Measurements from ENCODE around the gene VAV2.

The VAV2 gene, protein sequence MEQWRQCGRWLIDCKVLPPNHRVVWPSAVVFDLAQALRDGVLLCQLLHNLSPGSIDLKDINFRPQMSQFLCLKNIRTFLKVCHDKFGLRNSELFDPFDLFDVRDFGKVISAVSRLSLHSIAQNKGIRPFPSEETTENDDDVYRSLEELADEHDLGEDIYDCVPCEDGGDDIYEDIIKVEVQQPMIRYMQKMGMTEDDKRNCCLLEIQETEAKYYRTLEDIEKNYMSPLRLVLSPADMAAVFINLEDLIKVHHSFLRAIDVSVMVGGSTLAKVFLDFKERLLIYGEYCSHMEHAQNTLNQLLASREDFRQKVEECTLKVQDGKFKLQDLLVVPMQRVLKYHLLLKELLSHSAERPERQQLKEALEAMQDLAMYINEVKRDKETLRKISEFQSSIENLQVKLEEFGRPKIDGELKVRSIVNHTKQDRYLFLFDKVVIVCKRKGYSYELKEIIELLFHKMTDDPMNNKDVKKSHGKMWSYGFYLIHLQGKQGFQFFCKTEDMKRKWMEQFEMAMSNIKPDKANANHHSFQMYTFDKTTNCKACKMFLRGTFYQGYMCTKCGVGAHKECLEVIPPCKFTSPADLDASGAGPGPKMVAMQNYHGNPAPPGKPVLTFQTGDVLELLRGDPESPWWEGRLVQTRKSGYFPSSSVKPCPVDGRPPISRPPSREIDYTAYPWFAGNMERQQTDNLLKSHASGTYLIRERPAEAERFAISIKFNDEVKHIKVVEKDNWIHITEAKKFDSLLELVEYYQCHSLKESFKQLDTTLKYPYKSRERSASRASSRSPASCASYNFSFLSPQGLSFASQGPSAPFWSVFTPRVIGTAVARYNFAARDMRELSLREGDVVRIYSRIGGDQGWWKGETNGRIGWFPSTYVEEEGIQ

GRCh38 chr9:133991964-133992779, at the start of gene VAV2:
Gene VAV2 (minus strand): TSS chr9:133992324. CDS start chr9:133992278, 46 bp downstream.
- DNase-seq (ENCODE audit: low read depth), result no peak

- no peak for DNase-seq (ENCODE audit: low read depth)
Observed at GRCh38 chr9:134041649-134041962, 49.5 kb upstream of the VAV2 start.

DNA sequence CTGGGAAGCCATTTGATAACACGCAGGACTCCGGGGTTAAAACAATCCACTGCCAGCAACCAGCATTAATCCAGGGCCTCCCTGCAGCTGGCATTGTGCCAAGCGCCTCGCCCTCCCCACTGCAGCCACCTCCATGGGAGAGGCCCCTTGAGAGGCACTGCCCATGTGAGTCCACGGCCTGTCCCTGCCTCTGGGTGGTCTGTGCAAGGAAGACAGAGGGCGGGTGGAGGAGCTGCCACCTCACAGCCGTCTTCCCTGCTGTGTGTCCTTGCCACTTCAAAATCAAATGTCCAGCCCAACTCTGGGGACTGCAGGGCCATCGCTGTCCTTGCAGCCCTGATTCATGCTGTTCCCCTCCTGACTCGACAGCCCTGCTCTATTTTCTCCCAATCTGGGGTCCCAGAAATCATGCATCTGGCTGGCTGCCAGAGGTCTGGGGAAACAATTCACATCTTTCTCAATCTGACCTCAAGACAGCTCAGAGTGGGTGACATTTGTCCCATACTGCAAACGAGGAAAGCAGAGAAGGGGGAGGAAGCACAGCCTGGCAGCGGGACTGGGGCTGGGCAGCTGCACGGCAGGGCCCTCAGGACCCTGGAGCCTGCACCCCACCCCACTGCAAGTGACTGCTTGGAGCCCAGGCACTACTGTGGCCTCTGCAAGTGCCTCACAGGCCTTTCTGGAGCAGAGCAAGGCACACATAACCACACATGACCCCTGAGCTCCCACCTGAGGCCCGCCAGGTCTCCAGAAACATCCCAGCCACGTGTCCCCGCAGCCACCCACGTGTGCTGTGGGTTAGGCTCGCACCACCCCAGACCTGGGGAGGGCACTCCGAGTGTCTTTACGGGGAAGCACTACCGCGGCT, 48.9 kb upstream of the VAV2 start:
- DNase-seq (ENCODE audit: low read depth), result no peak

GRCh38 chr9:134040176-134040565, 48.0 kb upstream of the VAV2 start:
- DNase-seq (ENCODE audit: low read depth), result no peak

- no peak for DNase-seq (ENCODE audit: low read depth)
Observed at GRCh38 chr9:134039386-134040175, 47.5 kb upstream of the VAV2 start.

DNA sequence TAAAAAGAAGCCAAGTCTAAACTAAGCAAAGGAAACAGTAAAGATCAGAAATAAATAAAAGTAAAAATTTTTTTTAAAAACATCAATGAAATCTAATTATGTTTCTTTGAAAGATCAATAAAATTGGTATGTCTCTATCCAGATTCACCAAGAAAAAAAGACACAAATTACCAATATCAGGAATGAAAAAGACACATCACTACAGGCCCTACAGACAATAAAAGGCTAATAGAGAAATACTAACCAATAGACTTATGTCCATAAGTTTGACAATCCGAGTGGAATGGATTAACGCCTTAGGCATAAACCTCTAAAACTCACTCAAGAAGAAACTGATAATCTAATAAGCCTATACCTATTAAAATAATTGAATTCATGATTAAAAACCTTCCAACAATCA, 45.5 kb upstream of the VAV2 start:
- no peak for DNase-seq (ENCODE audit: low read depth)

DNA sequence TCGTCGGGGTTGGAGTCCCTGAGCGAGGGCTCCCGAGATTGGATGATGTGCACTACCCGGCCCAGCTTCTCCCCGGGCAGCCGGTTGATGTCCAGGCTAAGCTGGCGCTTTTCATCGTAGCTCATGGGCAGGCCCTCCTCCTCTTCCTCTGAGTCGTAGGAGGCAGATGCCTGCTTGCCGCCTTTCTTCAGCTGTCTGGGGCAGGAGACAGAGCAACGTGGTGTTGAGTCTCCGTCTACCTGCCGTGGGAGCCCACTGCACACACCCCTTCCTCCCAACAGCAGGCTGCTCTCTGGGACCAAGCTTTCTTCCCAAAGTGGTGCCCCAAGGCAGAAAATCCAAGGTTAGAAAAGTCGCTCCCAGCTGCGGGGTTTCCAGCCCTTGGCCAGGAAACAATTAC, 44.0 kb upstream of the VAV2 start:
- no peak for DNase-seq (ENCODE audit: low read depth)

DNA sequence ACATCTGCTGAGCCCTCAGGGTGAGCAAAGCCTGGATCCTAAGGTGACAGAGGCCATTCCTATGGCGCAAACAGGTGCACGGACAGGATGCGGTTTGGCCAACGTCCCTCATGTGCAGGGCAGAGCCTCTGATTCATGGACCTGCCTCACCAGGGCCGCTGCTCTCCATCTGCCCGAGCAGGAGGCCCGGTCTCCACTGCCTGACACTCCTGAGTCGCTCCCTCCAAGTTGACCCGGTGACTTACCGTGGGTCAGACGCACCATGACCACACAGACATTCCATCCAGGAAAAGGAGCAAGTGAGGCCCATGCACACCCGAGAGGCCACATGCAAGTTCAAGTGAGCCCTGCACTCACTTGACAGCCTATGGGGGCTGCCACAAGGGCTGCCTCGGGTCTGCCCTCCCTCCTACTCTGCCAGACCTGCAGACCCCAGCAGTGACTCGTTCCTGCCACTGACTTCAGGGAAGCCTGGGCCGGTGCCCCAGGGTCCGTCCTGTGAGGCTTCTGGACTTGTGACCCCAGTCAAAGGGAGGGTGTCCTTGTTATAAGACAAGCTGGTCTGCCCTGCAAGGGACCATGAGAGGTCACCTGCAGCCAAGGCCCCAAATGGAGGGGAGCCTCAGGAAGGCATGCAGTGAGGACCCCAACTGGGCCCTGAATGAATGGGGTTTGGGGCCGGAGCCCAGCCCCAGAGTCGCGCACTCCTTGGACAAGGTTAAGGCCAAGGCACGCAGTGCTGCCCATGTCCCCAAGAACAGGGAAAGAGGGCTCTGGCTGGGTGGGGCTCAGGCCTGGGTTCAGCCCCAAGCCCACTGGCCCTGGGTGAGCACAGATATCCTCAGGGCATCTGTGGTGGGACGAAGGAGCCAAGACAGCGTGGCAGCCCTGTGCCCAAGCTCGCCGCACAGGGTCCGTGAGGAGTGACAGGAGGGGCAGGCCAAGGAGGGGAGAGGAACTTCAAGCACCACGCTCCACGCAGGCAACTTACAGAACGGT, 43.2 kb upstream of the VAV2 start:
- no peak for DNase-seq (ENCODE audit: low read depth)

- no peak for DNase-seq (ENCODE audit: low read depth)
Observed at GRCh38 chr9:134034215-134035040, 42.3 kb upstream of the VAV2 start.

DNA sequence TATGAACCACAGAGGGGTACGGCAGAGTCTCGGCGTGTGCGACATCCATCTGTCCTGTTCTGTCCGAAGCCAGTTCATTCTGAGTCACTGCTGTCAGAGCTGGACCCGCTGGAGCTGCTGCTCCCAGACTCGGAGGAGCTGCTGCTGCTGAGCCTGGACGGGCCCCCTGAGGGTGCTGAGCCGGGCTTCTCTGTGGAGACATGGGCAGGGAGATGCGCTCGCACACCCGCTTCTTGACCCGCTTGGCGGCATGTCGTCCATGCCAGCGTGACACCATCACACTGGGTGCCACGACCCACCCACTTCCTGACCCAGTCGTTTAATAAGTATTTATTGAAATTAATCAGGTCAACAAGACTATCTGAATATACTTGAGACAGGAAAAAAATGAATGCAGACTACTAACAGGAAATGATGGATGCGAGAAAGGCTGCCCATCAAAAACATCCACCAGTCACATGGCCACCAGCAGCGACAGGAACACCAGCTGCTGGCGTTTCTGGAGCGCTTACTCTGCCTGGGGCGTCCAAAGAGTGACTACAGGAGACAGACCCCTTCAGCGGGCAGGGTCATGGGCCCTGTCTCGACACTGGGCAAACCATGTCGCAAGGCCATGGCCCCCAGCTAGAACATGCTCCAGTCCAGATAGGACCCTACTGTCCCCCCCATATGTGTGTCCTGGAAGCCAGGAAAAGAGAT, 41.5 kb upstream of the VAV2 start:
- DNase-seq (ENCODE audit: low read depth), result no peak

DNA sequence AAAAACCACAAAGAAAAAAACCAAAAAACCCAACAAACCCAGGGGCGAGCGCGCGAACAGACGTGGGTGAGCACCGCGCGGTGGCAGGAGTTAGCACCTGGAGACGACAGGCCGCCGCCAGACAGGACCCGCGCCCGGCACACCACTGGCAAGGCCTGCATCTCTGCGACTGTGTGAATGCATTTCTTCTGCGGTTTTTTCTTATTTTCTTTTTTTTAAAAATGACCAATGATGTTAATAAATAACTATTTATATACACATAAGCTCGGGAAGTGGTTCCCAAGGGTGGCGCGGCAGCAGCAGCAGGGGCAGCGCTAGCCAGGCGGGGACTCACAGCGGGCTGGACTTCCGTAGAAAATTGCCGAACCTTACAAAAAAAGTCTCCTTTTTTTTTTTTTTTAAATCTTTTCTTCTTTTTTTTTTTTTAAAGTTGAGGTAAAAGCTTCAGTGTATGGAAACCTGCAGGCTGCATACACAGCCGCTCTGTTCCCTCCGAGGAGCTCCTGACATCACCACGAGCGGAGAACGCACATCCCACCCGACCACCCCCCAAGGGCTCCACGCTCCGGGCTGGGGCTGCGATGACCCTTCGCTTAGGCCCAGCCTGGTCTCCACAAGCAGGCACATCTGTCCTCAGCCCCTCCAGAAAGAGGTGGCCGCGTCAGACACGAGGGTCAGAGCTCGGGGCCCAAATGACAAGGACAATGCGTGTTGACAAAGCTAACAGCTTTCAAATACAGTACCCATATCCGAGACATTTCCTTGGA, 40.5 kb upstream of the VAV2 start:
- no peak for DNase-seq (ENCODE audit: low read depth)

DNA sequence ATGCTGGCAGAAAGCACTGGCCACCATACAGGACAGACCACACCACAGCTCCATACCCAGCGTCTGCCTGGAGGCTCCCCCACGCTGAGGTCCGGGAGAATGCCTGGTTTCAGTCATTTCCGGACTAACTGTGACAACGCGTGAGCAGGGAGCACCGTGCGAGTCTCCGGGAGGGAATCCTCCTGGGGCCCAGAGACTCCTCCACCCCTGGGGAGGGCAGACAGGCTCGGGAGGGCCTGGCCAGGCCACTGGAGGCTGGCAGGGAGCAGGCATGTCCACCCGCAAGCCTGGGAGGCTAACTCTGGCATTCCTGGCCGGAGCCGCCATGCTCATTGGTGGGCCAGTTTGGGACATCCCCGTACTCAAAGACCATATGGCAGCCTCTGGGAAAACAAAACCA, 39.7 kb upstream of the VAV2 start:
- DNase-seq (ENCODE audit: low read depth), result no peak

DNA sequence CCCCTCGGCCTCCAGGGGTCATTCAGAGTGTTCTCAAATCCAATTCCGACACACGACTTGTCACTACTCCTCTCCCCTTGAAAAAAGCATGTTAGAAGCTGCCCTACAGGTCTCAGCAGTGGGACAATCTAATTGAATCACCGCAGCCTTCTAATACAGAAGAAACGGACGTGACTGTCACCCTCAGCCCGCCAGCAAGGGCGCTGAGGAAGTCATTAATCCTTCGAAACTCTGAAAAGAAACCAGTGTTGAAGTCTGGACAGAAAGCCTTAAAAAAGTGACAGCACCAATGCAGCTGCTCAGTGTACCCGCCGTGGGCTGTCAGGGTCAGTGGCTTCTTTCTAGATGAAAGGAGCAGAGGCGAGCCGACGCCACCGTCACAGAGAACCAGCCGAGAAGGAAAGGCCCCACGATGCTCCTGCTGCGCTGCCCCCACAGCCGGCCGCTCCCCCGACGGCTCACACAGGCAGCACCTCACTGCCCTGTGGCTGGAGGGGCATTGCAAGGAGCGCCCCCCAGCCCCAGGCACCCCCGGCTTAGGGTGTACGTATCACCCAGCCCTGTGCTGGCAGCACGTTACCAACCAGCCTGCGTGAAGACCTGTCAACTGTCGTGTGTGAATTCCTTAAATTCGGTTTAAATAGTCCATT, 38.8 kb upstream of the VAV2 start:
- DNase-seq (ENCODE audit: low read depth), result no peak

- no peak for DNase-seq (ENCODE audit: low read depth)
Observed at GRCh38 chr9:134029248-134030226, 37.4 kb upstream of the VAV2 start.

- no peak for DNase-seq (ENCODE audit: low read depth)
Observed at GRCh38 chr9:134028575-134029247, 36.6 kb upstream of the VAV2 start.
